GM12873 (cell line): ENCODE data around the gene IFIT2.

ENCODE experiments used
- CTCF ChIP-seq: IDR thresholded peaks from 2 replicates; pipeline ENCODE4 v1.5.1; 2012; ENCODE audit warnings: low read depth, mild to moderate bottlenecking, moderate library complexity, low read length, control low read depth; ENCODE audit not compliant: insufficient read depth; ENCODE audit errors: missing control alignments

IFIT2 gene

GRCh38 chr10:89297791-89298190 is 4.1 kb upstream of the IFIT2 start:
- no peak for TF ChIP-seq CTCF

- TF ChIP-seq CTCF: no peak
These were observed 2.8 kb upstream of the IFIT2 start for GRCh38 chr10:89299031-89299430.

GRCh38 chr10:89301232-89301631 is 614 bp upstream of the IFIT2 start:
- TF ChIP-seq CTCF: no peak

GRCh38 chr10:89302625-89303024 is 779 bp downstream of the IFIT2 start:
- TF ChIP-seq CTCF: no peak

- TF ChIP-seq CTCF: no peak
These were observed 1.3 kb downstream of the IFIT2 start for GRCh38 chr10:89303161-89303560.

- no peak for TF ChIP-seq CTCF
These were observed 2.2 kb downstream of the IFIT2 start for GRCh38 chr10:89304026-89304425.

- TF ChIP-seq CTCF: no peak
These were observed 2.6 kb downstream of the IFIT2 start for GRCh38 chr10:89304446-89304845.
